Measurements from ENCODE around the gene TEDC1. TPM values are rescaled to one million over a fixed set of nuclear protein-coding genes. Genes with fewer than 3 reads are reported as not detected.

Gene TEDC1
- polyA plus RNA-seq, 1 donor (not counting 4 experiments of a cell fraction or from before 2014, with no cell fraction given): 5.0 TPM

- no peak overlapping the region for H3K9ac ChIP-seq (ENCODE audit: control insufficient read depth, extremely low read depth, insufficient read depth, low read length)
- H3K36me3 ChIP-seq (ENCODE audit: control insufficient read depth in 2 of 2, extremely low read depth in 1 of 2, insufficient read depth in 2 of 2, low read length in 2 of 2): peaks cover 2 to 3% of the 10 kb centered on the region in 2 experiments
- no peak overlapping the region for H2AFZ ChIP-seq (ENCODE audit: control insufficient read depth, low read length)
- no peak for FAIRE-seq
- peaks cover 8% of the 10 kb centered on the region for H3K4me1 ChIP-seq (ENCODE audit: control insufficient read depth, extremely low read depth, insufficient read depth, low read length)
- H4K20me1 ChIP-seq (ENCODE audit: control insufficient read depth, extremely low read depth, insufficient read depth, low read length): peaks cover 3% of the 10 kb centered on the region
- no peak overlapping the region for H3K4me2 ChIP-seq (ENCODE audit: control insufficient read depth, extremely low read depth, insufficient read depth, low read depth, low read length)
- H3K9me1 ChIP-seq (ENCODE audit: control insufficient read depth, extremely low read depth, insufficient read depth, low read length): no peaks in the 10 kb centered on the region
- no peak for TF ChIP-seq CTCF (optimal IDR thresholded peaks at IDR 0.05 in 1 of 3, IDR thresholded peaks at IDR 0.05 in 1 of 3, conservative IDR thresholded peaks at IDR 0.05 in 1 of 3; ENCODE audit: extremely low read depth in 1 of 3, insufficient read depth in 2 of 3, low read length in 3 of 3)
- TF ChIP-seq EZH2 (IDR thresholded peaks at IDR 0.05; ENCODE audit: low read length): no peak
- H3K79me2 ChIP-seq (ENCODE audit: control insufficient read depth, insufficient read depth, low read length): no peaks in the 10 kb centered on the region
- H3K27me3 ChIP-seq (ENCODE audit: control insufficient read depth, extremely low read depth, insufficient read depth, low read length): no peaks in the 10 kb centered on the region
- no peak for DNase-seq (ENCODE audit: low read depth, low spot score)
- H3K4me3 ChIP-seq (ENCODE audit: control insufficient read depth in 2 of 3, extremely low read depth in 1 of 3, insufficient read depth in 2 of 3, low read depth in 1 of 3, low read length in 3 of 3): no peak overlapping the region
- no peak overlapping the region for H3K27ac ChIP-seq (ENCODE audit: control insufficient read depth, insufficient read depth, low read length)
- dilution Hi-C loops (cut with MboI; ENCODE audit: extremely low pct_ligation_motif_present, low sequenced_read_pairs): no loop called here
- H3K9me3 ChIP-seq (ENCODE audit: control insufficient read depth, low read depth, low read length): no peaks in the 10 kb centered on the region
Measured at GRCh38 chr14:105496831-105497591, 6.0 kb downstream of the TEDC1 start.

DNA sequence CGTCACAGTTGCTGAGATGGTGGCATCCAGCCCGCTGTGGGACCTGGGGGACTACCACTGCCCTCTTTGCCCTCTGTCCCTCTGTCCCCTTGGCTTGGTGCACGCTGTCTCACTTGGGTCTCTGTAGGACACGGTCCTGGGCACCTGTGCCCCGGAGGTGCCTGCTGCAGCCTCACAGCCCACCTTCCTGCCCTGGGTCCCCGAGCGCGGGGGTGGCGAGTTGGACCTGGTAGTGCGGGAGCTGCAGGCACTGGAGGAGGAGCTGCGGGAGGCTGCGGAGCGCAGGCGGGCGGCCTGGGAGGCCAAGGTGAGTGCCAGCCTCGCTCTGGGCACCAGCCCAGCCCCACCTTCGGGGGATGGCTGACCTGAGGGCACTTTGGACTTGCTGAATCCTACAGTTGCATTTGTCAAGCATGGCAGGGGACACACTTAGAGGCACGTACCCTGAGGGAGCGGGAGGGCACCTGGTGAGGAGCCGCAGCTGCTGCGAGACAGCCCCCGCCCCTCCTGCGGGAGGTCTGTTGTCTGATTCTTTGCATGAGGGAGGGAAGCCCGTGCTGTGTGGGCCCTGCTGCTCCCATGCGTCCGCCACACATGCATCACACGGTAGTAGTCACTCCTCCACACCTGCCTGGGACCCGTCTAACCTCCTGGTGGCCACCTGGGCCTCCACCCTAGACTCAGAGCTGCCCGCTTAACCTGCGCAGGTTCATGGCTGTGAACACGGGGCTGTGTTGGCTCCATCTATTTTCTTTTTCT is 6.8 kb downstream of the TEDC1 start:
- no peaks in the 10 kb centered on the region for H4K20me1 ChIP-seq (ENCODE audit: control insufficient read depth, extremely low read depth, insufficient read depth, low read length)
- TF ChIP-seq EZH2 (IDR thresholded peaks at IDR 0.05; ENCODE audit: low read length): no peak
- no peak for TF ChIP-seq CTCF (optimal IDR thresholded peaks at IDR 0.05 in 1 of 3, IDR thresholded peaks at IDR 0.05 in 1 of 3, conservative IDR thresholded peaks at IDR 0.05 in 1 of 3; ENCODE audit: extremely low read depth in 1 of 3, insufficient read depth in 2 of 3, low read length in 3 of 3)
- no peak overlapping the region for H3K9ac ChIP-seq (ENCODE audit: control insufficient read depth, extremely low read depth, insufficient read depth, low read length)
- no peaks in the 10 kb centered on the region for H3K9me1 ChIP-seq (ENCODE audit: control insufficient read depth, extremely low read depth, insufficient read depth, low read length)
- H3K4me3 ChIP-seq (ENCODE audit: control insufficient read depth in 2 of 3, extremely low read depth in 1 of 3, insufficient read depth in 2 of 3, low read depth in 1 of 3, low read length in 3 of 3): no peak overlapping the region
- dilution Hi-C loops (cut with MboI; ENCODE audit: extremely low pct_ligation_motif_present, low sequenced_read_pairs): no loop called here
- no peak for FAIRE-seq
- H3K36me3 ChIP-seq (ENCODE audit: control insufficient read depth in 2 of 2, extremely low read depth in 1 of 2, insufficient read depth in 2 of 2, low read length in 2 of 2): peaks cover 2 to 3% of the 10 kb centered on the region in 2 experiments
- no peak overlapping the region for H3K27ac ChIP-seq (ENCODE audit: control insufficient read depth, insufficient read depth, low read length)
- H2AFZ ChIP-seq (ENCODE audit: control insufficient read depth, low read length): no peak overlapping the region
- H3K79me2 ChIP-seq (ENCODE audit: control insufficient read depth, insufficient read depth, low read length): no peaks in the 10 kb centered on the region
- DNase-seq (ENCODE audit: low read depth, low spot score): no peak
- H3K4me1 ChIP-seq (ENCODE audit: control insufficient read depth, extremely low read depth, insufficient read depth, low read length): peaks cover 6% of the 10 kb centered on the region
- no peak overlapping the region for H3K4me2 ChIP-seq (ENCODE audit: control insufficient read depth, extremely low read depth, insufficient read depth, low read depth, low read length)
- H3K9me3 ChIP-seq (ENCODE audit: control insufficient read depth, low read depth, low read length): no peaks in the 10 kb centered on the region
- H3K27me3 ChIP-seq (ENCODE audit: control insufficient read depth, extremely low read depth, insufficient read depth, low read length): no peaks in the 10 kb centered on the region

All from keratinocyte (primary cell).